Fibroblast of skin of right quadriceps (primary cell): ENCODE data around the gene OR8H3.
"Not testable (repeated sequence)": the region's sequence is repeated elsewhere in the genome, so short reads cannot be mapped to it uniquely, and the experiment has no call there.

Experiments
- DNase-seq: peaks from one replicate; pipeline ENCODE4 v3.0.0-alpha.2; 2013

Gene OR8H3, protein sequence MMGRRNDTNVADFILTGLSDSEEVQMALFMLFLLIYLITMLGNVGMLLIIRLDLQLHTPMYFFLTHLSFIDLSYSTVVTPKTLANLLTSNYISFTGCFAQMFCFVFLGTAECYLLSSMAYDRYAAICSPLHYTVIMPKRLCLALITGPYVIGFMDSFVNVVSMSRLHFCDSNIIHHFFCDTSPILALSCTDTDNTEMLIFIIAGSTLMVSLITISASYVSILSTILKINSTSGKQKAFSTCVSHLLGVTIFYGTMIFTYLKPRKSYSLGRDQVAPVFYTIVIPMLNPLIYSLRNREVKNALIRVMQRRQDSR

DNA sequence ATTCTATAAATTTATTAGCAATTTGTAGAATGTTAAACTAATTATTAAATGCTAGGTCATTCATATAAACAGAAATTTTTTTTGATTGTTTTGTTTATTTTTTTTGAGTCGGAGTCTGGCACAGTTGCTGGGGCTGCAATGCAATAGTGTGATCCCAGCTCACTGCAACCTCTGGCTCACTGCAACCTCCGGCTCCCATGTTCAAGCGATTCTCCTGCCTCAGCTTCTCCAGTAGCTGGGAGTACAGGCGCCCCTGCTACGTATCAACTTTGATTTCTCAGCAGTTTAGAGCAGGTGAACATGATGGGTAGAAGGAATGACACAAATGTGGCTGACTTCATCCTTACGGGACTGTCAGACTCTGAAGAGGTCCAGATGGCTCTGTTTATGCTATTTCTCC is at the start of gene OR8H3:
OR8H3 (plus strand) TSS at position 301 of the 400 bp plus-strand sequence; CDS start at position 301, 0 bp downstream.
- no peak for DNase-seq

DNA sequence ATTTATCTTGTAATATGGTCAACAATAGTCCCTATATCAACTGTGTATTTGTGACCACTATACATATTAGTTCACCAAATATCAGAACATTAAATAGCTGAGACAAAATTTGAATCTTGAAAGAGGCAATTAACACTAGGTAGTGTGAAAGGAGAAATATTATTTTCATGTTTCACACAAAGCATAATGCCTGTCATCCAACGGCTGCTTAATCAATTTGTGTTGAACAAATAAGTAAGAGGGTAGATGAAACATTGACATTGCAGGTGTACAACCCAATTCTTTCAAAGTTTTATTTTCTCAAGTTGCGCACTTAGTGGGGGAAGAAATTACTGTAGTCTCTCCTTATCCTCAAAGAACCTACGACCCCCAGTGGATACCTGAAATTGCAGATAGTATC is 32.5 kb upstream of the OR8H3 start:
- no peak for DNase-seq

DNA sequence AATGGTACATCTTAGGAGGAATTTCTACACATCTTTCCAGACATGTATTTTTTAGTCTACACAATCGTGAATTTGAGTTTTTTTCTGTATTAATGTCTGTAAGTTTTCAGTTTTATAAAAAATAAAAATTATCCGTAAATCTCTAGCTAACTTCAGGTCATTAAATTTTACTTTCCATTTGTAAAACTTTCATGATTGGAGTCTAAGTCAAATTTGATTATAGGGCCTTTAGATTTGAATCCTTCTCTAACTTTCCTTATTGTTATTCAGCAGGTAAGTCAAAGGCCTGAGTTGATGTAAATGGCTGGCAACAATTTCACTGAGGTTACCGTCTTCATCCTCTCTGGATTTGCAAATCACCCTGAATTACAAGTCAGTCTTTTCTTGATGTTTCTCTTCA is 29.2 kb upstream of the OR8H3 start, which contains the start of gene OR8I2:
OR8I2 (plus strand) TSS at position 301 of the 400 bp plus-strand sequence; CDS start at position 301, 0 bp downstream.
- DNase-seq = no peak

DNA sequence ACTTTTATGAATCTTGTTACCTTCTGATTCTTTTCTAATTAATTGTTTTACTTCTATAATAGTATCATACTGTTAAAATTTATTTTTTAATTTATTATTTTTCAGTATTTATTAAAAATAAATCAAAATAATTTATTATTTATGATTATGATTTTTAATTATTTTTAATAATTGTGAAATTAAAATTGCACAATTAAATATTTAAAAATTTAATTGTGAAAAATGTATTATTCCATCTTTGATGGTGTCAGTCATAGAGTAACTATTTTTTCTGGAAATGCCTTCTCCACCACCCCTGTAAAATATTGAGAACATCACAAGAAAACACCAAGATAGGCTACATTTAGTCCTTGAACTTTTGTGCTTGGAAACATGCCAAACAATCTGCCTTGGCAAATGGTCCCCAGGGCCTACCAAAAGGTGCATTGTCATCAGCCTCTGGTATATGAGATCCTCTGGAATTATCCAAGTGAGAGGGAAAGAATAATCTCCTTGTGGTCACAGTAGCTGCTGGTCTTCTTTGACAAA is 18.9 kb upstream of the OR8H3 start, which contains the start of gene OR8H2:
OR8H2 (plus strand) TSS at position 478 of the 528 bp plus-strand sequence. CDS start 1,356 bp downstream, outside the sequence.
- DNase-seq = no peak

DNA sequence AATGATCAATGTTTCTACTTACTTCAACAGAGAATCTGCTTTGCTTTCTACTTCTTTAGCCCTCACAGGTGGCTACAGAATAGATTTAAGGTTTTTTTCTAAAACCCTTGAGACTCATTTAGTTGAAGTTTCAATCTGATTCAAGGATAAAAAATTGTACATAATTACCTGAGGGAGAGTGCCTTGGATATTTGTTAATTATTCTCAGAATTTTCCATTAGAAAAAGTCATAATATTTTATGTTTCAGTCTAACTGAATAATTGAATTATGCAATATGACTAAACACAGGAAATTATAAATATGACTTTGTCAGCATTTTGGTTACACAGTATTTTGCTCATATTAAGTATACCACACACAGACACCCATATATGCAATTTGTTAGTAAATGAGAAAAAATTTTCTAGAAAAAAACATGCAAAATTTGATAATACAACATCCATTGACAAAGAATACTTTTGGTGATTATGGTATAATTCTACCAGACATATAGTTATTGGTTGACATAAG is 18.0 kb downstream of the OR8H3 start, which contains the start of gene OR8J3:
OR8J3 (minus strand) TSS at position 51 of the 511 bp plus-strand sequence. CDS start 2,483 bp downstream, outside the sequence.
- no peak for DNase-seq

DNA sequence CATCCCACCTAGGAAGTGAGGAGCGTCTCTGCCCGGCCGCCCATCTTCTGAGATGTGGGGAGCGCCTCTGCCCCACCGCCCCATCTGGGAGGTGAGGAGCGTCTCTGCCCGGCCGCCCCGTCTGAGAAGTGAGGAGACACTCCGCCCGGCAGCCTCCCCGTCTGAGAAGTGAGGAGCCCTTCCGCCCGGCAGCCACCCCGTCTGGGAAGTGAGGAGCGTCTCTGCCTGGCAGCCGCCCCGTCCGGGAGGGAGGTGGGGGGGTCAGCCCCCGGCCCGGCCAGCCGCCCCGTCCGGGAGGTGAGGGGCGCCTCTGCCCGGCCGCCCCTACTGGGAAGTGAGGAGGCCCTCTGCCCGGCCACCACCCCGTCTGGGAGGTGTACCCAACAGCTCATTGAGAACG is 21.5 kb downstream of the OR8H3 start:
- not testable (repeated sequence) for DNase-seq

DNA sequence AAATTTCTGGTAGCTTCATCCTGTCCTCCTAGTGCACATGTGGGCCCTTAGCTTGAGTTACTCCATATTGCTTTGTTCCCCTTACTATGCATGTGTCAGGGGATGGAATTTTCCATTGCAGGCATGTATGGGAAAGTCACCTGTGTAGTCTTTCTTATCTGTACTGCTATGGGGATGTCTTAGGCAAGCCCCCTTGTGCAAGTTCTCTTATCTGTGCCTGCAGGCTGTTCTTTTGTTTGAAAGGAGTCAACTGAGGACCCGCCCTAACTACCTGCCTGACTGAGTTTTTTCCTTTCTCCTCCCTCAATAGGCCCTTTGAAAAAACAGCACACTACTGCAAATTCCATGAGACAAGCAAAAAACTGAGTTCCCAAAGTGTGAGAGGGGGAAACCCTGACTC is 29.2 kb downstream of the OR8H3 start:
- DNase-seq = no peak

DNA sequence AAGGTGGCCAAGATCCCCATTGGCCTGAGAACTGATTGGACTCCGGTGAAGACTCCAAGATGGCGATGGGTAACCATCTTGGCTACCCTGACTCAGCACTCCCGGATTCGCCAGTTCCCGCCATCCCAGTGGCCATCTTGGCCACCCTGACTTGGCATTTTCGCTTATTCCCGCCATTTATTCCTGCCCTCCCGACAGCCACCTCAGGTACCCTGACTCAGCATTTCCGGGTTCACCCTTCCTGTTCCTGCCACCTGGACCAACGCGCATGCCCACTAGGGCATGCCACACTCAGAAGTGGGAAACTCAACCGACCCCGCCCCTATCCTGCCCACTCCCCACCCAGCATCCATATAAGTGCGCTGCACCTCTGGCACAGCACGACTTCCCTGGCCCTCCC is 30.2 kb downstream of the OR8H3 start:
- DNase-seq = no peak

DNA sequence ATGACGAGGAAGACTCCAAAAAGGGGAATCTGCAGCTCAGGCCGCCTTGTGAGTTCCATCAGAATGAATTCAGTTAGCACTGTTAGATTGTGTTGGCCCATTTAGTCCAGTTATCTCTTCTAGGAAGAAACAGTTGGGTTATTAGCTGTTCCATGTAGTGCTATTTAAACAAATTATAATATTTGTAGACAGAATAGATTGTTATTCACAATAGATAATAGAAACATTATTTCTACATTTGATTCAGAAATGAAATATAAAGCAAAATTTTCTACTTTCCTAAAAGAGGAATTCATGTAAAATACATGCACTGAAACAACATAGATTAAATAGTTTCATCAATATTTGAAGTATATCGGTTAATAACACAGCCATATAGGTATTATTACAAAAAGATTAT is 38.0 kb downstream of the OR8H3 start, which contains the start of gene OR8K5:
OR8K5 (minus strand) TSS at position 101 of the 400 bp plus-strand sequence; CDS start at position 101, 0 bp downstream.
- no peak for DNase-seq

DNA sequence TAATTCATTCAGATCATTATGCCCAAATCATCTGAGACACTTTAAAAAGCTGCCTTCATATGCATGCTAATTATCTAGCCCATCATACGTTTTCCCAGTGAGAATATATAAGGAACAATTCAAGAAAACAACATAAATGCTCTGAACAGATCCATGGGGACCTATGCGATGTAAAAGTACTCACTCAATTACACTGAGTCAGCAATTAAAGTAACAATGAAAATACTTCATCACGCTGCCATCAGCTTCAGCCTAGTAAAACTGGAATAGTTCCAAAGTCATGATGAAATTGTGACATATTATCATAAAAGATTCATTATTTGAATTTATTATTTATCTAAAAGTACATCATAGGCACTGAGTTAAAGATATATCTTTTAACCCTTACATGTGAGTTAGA is 41.6 kb downstream of the OR8H3 start:
- no peak for DNase-seq

DNA sequence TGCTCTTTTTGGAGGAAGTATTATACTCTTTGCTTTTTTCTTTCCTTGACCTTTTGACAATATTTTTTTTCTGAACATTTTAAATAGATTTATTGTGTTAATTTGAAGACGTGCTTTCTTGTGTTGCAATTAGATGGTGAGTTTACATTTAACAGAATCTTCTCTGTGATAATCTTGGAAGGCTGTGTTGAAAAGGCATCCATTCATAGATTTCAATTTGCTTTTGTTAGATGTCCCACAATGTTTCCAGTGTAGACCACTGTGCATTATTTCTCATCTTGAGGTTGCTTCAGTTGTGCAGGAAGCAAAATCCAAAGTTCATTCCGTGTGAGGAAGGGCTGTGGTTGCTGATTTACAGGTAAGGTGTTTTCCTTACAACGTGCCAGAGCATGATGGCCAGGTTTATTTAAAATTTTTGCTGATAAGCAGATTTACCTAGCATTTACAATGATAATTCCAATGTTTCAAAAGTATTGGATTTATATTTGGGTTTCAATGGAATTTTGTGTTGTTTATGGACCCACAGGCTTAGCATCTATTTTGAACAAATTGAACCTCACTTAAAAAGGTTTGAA is 50.2 kb downstream of the OR8H3 start:
- DNase-seq = no peak
